Measurements from ENCODE around the gene EIPR1.

The EIPR1 gene

DNA sequence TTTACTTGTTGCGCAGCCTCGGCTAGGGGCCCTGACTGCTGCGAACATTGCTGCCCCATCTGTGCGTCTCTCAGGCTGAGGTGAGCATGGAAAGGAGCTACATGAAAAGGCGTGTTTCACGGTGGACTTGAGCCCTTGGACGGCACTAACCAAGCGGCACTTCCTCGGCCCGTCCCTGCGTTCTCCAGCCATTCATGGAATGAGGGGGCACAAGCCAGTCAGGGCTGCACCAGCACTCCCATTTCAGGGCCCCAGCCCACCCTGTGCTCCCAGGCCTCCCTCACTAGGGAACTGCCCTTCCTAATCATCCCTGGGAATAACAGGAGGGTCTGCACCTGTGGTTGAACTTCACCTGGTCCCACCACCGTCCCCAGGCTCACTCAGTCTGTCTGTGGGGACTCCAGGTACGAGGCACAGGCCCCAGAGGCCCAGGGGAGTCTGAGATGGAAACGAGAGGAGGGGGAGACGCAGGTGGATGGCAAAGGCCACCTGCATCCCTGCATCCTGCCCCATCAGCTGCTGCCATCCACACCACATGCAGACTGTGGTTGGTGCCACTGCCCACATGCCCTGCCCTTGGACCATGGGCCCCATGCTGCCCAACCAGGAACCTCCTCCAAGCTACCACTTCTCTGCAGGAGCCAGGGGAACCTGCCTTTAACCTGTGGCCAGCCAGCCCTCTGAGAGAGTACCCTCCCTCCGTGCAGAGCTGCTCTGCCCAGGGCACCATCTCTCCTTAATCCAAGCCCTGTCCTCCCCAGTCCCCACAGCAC is 99.7 kb downstream of the EIPR1 start:
- no peak for DNase-seq (ENCODE audit: extremely low read depth in 1 of 2, low read depth in 1 of 2)

DNA sequence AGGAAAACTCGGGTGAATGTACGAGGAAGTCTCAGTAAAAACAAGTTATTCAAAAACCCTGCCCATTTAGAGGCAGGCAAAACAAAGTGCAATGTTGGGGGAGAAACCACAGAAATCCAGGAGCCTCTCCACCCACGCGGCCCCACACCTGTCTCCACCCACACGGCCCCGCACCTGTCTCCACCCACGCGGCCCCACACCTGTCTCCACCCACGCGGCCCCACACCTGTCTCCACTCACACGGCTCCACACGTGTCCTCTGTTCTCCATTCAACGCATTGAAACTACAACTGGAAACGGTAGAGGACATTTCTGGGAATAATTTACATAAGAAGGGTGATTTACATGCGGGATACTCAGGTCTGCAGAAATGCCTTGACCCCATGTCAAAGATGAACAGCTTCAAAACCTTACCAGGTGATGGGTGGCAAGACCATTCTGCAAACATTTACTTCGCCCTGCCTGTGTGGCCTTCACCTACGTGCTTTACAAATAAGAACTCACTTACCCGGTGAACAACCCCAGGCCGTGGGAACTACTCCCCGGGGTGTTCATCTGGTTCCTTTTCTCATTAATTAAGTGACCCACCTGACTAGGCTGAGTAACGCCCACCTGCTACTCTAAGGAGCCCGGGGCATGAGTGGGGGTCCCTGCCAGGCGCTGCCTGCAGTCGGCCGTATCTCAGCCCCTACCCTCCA is 100.4 kb downstream of the EIPR1 start:
- no peak for DNase-seq (ENCODE audit: extremely low read depth in 1 of 2, low read depth in 1 of 2)

DNA sequence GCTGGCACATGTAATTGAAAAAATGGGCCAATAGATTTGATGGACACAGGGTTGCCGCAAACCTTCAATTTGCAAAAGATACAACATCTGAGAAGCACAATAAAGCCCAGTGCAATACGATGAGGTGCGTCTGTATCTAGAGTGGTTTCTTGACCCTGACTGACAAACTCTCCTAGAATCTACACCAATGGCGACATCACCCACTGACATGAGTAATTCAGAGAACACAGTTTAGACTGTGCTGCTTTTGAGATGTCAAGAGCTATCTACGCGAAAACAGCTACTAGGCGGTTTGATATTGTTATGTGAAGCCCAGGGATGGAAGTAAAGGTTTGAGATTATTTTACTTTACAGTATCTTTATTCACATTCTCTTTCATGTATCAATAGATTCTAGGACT is 104.9 kb downstream of the EIPR1 start:
- no peak for DNase-seq (ENCODE audit: extremely low read depth in 1 of 2, low read depth in 1 of 2)

DNA sequence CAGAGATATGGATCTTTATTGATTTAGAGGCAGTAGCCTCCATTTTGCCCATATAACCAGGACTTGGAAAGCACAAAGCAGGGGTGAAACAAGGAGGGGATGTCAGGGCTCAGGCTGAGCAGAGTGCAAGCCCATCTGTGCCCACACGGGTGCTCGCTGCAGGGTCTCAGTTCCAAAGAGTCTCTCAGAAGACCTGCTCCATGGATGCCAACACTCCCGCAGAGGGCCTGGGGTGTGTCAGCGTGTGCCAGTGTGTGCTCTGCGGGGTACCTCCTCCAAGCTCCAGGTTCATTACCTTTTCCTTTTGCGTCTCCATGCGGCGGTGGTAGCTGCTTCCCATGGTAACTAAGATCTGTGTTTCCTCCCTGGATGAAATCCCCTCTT is 107.5 kb downstream of the EIPR1 start:
- no peak for DNase-seq (ENCODE audit: extremely low read depth in 1 of 2, low read depth in 1 of 2)

DNA sequence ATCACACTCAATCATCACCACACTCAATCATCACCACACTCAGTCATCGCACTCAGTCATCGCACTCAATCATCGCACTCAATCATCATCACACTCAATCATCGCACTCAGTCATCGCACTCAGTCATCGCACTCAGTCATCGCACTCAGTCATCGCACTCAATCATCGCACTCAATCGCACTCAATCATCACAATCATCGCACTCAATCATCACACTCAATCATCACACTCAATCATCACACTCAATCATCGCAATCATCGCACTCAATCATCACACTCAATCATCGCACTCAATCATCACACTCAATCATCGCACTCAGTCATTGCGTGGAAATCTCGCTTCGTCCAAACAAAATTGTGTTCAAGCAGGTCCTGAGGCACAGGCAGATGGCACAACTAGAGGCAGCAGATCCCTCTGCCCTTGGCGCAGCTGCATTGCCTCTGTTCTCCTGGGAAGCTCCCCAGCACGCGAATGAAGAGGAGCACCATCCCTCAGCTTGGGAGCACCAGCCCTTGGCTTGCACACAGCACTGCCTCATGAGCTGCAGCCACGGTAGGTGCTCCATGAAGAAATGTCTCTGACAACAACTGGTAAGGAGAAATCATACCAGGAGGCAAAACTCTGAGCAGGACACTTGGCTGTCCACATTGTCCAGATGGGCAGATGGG is 108.1 kb downstream of the EIPR1 start:
- no peak for DNase-seq (ENCODE audit: extremely low read depth in 1 of 2, low read depth in 1 of 2)

DNA sequence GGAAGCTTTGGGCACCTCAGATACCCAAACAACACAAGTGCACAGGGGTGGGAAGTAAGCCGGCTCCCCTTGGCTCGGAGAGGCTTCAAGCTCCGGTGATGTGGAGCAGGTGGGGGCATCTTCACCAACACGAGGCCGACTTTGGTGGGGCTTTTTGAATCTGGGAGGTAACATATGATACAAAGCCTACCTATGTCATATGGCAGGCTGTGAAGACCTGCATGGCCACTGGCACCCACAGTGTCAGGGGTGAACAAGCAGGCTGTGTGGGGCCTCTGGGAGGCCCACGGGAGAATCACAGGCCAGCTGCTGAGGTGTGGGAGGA is 109.0 kb downstream of the EIPR1 start:
- DNase-seq (ENCODE audit: extremely low read depth in 1 of 2, low read depth in 1 of 2), result no peak

DNA sequence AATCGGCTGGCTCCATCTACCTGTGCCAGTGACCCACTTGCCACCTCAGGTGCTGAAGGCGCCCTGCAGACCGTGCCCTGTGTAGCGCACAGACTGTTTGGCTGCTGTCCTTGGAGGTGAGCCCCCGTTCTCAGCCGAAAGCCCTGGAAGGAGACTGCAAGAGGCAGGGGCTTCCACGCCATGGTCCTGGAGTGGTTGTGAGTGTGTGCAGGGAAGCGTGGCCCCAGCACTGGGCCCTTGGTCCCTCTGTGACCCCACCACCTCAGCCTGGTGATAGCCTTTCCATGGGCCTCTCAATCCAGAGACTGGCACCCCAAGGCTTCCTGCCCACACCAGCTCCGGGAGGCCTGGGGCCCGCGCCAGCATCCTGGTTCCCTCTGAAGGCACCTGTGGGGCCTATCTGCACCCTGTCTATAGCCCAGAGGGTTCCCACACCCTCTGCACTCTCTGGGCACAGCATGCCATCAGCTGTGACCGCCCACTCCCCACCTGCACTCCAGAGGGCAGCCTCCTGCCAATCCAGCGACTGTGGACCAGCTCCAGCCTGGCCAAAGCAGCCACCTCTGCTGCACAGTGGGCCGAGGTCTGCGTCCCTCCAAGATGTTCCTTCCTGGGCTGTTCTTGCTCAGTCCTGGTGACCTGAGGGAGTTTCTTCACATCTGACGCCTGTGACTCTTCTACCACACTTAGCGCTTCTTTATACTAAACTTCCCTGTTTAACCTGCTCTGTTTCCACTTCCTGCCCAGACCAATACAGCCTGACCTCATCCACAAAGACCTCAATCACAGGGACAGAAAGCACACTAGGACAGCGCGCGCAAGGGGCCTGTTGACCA is 109.5 kb downstream of the EIPR1 start:
- no peak for DNase-seq (ENCODE audit: extremely low read depth in 1 of 2, low read depth in 1 of 2)

DNA sequence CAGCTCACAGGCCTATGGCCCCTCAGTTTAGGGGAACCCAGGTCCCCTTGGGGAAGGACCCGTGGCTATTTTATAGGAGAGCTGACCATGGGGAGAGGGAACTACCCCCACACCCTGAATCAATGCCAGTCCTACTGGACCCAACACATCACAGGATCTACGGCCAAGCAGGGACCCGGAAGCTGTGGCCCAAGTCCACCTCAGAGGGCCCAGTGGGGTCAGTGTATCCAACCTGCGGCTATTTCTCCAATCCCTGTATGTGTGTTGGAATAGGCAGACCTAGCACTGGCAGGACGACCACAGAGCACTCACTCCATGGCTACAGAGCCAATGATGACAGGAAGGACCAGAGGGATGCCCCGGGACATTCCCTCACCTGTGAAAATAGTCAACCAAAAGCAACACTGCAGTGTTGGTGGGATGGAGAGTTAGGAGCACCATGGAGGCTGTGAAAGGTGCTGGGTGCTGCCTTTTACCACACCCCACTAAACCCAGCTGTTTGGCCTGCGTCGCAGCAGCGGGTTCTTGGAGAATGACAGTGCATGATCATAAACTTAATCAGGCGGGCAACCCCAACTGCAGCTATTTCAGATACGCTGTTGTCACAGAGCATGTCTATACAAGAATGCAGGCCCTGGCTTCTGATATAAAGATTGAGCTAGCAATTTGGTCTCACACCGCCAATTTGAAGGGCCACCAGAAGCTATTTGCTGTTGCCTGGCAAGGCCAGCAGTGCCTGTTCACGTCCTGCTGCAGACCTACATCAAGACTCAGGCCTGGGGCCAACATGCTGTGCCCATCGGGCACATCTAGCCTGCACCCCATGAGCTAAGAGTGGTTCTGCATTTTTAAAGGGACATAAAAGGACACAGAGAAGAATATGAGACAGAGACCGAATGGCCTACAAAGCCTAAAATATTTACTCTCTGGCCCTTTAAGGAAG is 110.4 kb downstream of the EIPR1 start:
- no peak for DNase-seq (ENCODE audit: extremely low read depth in 1 of 2, low read depth in 1 of 2)

DNA sequence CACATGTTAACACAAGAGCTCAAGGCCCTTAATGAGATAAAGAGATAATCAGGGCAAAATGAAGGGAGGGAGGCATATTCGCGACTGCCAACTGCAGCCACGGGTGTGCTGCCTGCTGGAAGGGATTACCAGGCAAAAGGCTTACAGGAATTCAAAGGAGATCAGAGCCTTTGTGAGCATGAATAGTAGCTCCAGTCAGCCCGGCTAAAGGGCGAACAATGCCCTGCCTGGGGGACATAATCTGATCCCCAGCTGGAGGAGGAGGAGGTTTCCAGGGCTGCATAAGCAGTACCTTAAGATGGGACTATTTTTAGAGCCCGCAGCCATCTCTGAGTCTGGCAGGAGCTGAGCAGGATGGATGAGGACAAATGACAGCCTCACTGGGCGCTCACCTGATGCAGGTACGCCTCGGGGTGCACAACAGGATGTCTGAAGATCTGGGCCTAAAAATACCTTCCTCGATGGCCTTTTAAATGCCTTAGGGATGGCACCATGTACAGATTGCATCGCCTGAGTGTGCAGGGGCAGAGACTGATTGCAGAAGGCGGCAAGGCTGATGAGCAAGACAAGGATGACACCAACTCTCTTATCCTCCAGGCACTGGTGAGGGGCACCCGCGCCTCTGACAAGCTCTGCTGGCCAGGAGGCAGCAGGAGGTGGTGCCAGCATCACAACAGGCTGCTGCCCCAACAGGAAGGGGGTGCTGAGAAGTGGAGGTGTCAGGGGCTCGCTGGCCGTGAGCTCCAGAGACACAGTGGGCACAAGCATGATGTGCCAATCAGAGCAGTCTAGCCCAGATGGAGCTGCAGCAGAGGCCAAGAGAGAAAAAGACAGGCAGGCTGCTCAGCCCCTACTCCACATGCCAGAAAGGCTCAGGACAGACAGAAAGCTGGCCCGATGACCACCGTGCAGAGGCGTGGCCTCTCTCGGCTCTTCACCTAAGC is 111.4 kb downstream of the EIPR1 start:
- DNase-seq (ENCODE audit: extremely low read depth in 1 of 2, low read depth in 1 of 2), result no peak

DNA sequence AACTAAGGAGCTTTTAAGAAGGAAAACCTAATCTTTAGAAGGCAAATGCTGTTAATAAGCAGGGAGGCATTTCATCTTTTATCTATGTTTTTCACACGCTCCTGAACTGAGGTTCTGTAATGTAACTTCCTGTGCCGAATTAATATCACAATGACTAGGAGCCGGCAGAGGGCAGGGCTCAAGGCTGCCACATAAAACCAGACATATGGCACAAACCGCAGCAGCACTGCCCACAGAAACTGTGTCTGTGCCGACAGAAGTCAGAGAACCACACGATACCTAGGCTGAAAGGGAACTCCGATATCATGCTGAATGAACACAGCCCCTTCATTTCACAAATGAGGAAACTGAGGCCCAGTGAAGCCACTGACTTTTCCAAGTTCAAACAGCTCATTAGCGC is 112.1 kb downstream of the EIPR1 start:
- no peak for DNase-seq (ENCODE audit: extremely low read depth in 1 of 2, low read depth in 1 of 2)

DNA sequence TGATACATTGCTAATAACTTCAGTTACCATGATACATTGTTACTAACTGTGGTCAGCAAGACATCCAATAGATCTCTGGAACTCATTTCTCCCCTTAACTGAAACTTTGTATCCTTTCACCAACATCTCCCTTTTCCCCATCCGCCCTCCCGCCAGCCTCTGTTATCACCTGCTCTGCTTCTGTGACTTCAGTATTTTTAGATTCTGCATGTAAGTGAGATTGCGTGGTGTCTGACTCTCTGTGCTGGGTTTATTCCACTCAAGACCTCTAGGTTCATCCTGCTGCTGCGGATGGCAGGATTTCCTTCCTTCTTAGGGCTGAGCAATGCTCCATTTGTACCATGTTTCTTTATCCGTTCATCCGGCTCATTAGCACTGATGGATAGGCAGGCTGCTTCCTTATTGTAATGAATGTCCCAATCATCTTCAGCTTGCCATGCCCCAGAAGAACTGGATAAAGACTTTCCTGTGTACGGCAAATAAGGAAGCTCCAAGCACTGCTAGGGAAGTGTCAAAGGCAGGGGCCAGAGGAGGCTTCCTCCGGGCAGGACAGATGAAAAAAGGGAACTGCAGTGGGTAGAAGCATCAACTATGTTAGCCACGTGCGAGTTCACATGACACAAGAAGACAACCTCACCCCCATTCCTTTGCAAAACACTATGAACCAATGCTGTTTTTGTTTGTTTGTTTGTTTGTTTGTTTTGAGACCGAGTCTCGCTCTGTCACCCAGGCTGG is 113.4 kb downstream of the EIPR1 start:
- DNase-seq (ENCODE audit: extremely low read depth in 1 of 2, low read depth in 1 of 2), result no peak

DNA sequence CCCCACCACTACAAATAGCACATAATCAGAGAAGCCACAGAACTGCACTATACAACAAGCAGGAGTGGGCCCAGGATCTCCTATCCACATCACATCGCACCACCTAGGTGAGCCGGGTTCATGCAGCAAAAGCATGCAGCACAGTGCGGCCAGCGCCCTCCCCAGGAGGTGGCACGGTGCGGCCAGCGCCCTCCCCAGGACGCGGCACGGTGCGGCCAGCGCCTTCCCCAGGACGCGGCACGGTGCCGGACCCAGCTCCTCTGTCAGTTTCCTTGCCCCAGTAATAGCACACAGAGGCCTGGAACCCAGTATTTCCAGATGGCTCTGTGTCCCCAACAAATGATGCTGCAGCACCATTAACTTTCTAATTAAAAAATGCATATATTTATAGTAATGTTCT is 114.1 kb downstream of the EIPR1 start:
- DNase-seq (ENCODE audit: extremely low read depth in 1 of 2, low read depth in 1 of 2), result no peak

DNA sequence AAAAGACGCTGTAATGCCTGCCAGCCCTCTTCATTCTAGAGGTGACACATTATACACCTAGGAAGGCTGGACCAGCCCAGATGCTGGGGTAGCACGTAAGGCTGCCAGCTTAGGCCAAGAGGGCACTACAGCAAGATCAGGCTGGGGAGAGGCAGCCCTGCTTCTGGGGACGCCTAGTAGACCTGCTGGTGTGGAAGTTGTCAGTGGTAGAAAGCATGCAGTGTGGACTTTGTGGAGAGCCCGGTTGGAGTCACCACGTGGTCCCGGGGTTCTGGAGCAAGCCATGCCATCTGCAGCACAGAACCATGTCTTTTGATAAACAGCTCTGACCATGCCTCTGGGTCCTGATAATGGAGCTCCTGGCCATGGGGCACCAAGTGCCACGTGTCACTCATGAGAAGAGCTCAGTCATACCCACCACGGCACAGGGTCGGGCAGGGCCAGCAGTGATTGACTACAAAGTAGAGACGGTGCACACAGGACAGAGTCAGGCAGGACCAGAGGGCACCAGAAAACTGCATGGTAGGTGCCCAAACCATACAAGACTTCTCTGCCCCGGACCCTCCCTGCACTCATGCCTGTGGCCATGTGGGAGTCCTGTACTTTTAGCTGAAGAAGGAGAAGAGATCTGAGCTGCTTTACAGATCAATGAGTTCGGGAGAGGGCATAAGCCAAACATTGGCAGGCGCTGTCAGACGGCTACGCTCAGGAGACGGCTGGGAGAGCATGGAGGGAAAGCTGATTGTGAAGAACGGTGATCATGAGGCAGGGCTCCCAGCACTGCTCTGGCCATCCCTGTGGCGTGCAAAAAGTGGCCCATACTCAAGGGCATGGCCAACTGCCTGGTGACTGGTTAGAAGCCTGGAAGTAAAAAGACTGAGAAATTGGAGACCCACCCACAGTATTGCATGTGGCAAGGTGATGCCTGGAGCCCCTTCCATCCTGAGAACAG is 114.9 kb downstream of the EIPR1 start:
- DNase-seq (ENCODE audit: extremely low read depth in 1 of 2, low read depth in 1 of 2), result no peak

DNA sequence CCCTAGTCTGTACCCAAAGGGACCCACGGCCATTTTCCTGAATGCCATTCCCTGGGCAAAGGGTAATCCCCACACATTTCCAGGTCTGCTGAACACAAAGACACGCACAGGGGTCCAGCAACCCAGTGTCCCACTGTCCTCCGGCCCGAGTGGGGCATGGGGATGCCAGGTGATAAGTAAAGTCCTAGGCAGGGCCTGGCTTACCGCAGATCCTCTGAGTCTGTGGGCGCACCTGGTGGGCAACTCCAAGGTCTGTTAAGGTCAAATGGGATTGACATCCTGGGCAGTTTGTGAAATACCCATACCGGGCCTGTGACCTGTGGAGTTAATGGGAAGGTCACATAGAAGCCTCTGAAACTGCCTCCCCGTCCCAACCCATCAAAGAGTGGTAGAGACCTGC is 116.1 kb downstream of the EIPR1 start:
- DNase-seq (ENCODE audit: extremely low read depth in 1 of 2, low read depth in 1 of 2), result no peak

DNA sequence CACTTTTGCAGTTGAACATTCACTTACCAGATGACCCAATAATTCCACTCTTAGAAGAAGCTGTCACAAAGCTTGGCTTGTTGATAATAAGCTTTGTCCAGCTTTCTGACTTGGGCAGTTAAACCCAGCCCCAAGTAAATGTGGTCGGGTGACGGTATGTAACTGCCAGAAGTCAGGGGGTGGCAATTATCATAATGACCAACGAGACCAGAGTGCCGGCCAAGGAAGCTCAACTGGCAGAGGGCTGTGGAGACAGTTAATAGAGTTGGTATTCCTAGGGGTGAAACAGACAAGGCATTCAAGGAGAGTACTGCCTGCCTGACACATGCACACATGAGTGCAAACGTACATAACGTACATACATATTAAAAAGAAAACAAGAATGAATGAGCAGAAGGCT is 116.7 kb downstream of the EIPR1 start:
- DNase-seq (ENCODE audit: extremely low read depth in 1 of 2, low read depth in 1 of 2), result no peak

DNA sequence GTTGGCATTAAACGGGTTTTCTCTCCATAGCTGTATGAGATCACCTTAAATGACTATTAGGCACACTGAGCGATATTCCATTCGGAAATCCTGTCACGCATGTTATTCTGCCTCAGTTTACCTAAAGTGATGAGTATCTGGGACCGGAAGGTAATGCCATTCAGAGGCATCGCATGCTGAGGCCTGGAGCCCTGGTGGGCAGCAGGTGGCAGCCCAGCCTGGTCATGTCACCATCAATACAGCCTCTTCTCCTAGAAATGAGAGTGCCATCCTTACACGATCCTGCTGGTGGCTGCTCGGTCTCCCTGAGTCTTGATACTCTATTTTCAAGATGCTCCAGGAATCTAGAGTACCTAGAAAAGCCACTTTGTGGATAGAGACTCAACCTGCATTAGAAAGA is 119.8 kb downstream of the EIPR1 start:
- DNase-seq (ENCODE audit: extremely low read depth in 1 of 2, low read depth in 1 of 2), result no peak

DNA sequence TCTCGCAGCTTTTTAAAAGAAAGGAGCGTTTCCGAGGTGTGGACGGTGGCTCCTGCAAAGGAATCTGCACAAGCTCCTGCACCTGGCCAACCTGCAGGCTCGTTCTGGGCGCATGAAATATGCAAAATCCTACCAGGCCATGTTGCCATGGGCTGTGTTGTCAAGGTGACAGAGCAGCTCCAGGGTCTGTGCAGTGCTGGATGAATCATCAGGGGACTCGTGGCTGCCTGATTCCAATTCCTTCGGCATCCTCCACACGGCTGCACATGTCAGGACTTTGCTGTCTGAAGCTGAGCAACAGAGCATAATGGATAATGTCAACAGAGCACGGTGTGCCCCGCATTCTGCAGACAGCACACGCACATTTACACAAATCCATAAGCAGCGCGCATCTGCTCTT is 120.5 kb downstream of the EIPR1 start:
- no peak for DNase-seq (ENCODE audit: extremely low read depth in 1 of 2, low read depth in 1 of 2)
